ENCODE measurements around the gene ATP1A1.

The ATP1A1 gene

GRCh38 chr1:116328671-116329070 is 44.4 kb upstream of the ATP1A1 start:
- H3K9me2 ChIP-seq (replicated peaks; ENCODE audit: insufficient read depth, low read length): no peaks in the 10 kb centered on the region
- TF ChIP-seq EZH2phosphoT487 (conservative IDR thresholded peaks at IDR 0.05; ENCODE audit: low read length) (no peak), CTCF (IDR thresholded peaks at IDR 0.05; ENCODE audit: insufficient read depth, low read length, poor library complexity, severe bottlenecking) (no peak)

GRCh38 chr1:116329524-116330341 is 43.3 kb upstream of the ATP1A1 start:
- H2AFZ ChIP-seq (ENCODE audit: low read depth, low read length, severe bottlenecking): no peak overlapping the region
- H4K20me1 ChIP-seq (ENCODE audit: low read depth, low read length): no peaks in the 10 kb centered on the region
- H3K9me2 ChIP-seq (replicated peaks; ENCODE audit: insufficient read depth, low read length): no peaks in the 10 kb centered on the region
- H3K9me3 ChIP-seq (ENCODE audit: insufficient read depth, low read length): no peaks in the 10 kb centered on the region
- no peak overlapping the region for H3K9ac ChIP-seq (ENCODE audit: low read length)
- H3F3A ChIP-seq (ENCODE audit: insufficient read depth): no peaks in the 10 kb centered on the region
- H3K27me3 ChIP-seq (ENCODE audit: low read length): no peaks in the 10 kb centered on the region
- H3K4me3 ChIP-seq (ENCODE audit: insufficient read depth, low read length, poor library complexity, severe bottlenecking): no peak overlapping the region
- TF ChIP-seq EZH2phosphoT487 (conservative IDR thresholded peaks at IDR 0.05; ENCODE audit: low read length): no peak
- TF ChIP-seq CTCF (IDR thresholded peaks at IDR 0.05; ENCODE audit: insufficient read depth, low read length, poor library complexity, severe bottlenecking): no peak
- H3K27ac ChIP-seq (ENCODE audit: low read depth, low read length): no peak overlapping the region
- no peaks in the 10 kb centered on the region for H3K79me2 ChIP-seq (ENCODE audit: insufficient read depth, low read length)
- H3K4me2 ChIP-seq (ENCODE audit: low read depth, low read length, poor library complexity, severe bottlenecking): no peak overlapping the region
- H3K36me3 ChIP-seq (ENCODE audit: low read length): no peaks in the 10 kb centered on the region

More at GRCh38 chr1:116328671-116329070, 44.4 kb upstream of the ATP1A1 start:
- Histone ChIP-seq H3K27ac (ENCODE audit: low read depth, low read length) (no peak overlapping the region), H3K9me3 (ENCODE audit: insufficient read depth, low read length) (no peaks in the 10 kb centered on the region), H3K79me2 (ENCODE audit: insufficient read depth, low read length) (no peaks in the 10 kb centered on the region), H4K20me1 (ENCODE audit: low read depth, low read length) (no peaks in the 10 kb centered on the region), H3F3A (ENCODE audit: insufficient read depth) (no peaks in the 10 kb centered on the region), H3K36me3 (ENCODE audit: low read length) (no peaks in the 10 kb centered on the region), H3K27me3 (ENCODE audit: low read length) (no peaks in the 10 kb centered on the region), H2AFZ (ENCODE audit: low read depth, low read length, severe bottlenecking) (no peak overlapping the region), H3K4me3 (ENCODE audit: insufficient read depth, low read length, poor library complexity, severe bottlenecking) (no peak overlapping the region), H3K4me2 (ENCODE audit: low read depth, low read length, poor library complexity, severe bottlenecking) (no peak overlapping the region), H3K9ac (ENCODE audit: low read length) (no peak overlapping the region)

- Histone ChIP-seq H2AFZ (ENCODE audit: low read depth, low read length, severe bottlenecking) (no peak overlapping the region), H3K4me2 (ENCODE audit: low read depth, low read length, poor library complexity, severe bottlenecking) (no peak overlapping the region), H3K9me2 (replicated peaks; ENCODE audit: insufficient read depth, low read length) (no peaks in the 10 kb centered on the region), H4K20me1 (ENCODE audit: low read depth, low read length) (no peaks in the 10 kb centered on the region), H3K36me3 (ENCODE audit: low read length) (no peaks in the 10 kb centered on the region), H3K79me2 (ENCODE audit: insufficient read depth, low read length) (no peaks in the 10 kb centered on the region), H3K27ac (ENCODE audit: low read depth, low read length) (no peak overlapping the region), H3K4me3 (ENCODE audit: insufficient read depth, low read length, poor library complexity, severe bottlenecking) (no peak overlapping the region), H3F3A (ENCODE audit: insufficient read depth) (no peaks in the 10 kb centered on the region), H3K9ac (ENCODE audit: low read length) (no peak overlapping the region), H3K27me3 (ENCODE audit: low read length) (no peaks in the 10 kb centered on the region), H3K9me3 (ENCODE audit: insufficient read depth, low read length) (no peaks in the 10 kb centered on the region)
- TF ChIP-seq CTCF (IDR thresholded peaks at IDR 0.05; ENCODE audit: insufficient read depth, low read length, poor library complexity, severe bottlenecking): no peak
- TF ChIP-seq EZH2phosphoT487 (conservative IDR thresholded peaks at IDR 0.05; ENCODE audit: low read length): no peak
Observed at GRCh38 chr1:116330342-116330652, 42.7 kb upstream of the ATP1A1 start.
